Measurements from ENCODE around the gene SORBS1.
A peak's percentile ranks its signal among the peaks of the same experiment; 100 is the strongest.

SORBS1 gene

DNA sequence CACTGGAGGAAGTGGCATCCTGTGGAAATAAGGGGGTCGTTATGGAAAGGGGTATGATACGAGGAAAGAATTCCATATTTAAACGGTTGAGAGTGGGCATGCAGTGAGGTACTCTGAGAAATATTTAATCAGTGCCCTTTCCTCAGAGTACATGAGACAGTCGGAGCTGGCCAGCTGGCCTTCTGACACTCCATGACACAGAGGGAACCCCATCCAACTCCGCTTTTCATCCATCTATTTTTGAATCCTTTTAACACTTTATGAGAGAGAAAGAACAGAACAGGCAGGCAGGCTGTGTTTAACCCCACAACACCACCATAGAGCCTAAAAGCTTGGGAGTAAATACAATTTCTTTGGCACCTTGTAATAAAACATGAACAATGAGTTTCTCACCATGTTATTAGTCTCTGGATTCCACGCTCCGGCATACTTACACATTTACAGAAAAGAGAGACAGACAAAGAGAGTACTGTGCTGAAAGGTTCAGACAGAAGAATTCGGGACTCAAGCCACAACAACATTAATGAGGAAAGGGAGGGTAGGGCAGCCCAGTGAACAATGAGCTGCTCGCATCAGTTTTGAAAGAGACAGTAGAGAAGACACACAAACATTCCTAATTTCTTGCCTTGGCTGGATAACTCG lies 146.2 kb downstream of the SORBS1 start:
- FAIRE-seq, result no peak

DNA sequence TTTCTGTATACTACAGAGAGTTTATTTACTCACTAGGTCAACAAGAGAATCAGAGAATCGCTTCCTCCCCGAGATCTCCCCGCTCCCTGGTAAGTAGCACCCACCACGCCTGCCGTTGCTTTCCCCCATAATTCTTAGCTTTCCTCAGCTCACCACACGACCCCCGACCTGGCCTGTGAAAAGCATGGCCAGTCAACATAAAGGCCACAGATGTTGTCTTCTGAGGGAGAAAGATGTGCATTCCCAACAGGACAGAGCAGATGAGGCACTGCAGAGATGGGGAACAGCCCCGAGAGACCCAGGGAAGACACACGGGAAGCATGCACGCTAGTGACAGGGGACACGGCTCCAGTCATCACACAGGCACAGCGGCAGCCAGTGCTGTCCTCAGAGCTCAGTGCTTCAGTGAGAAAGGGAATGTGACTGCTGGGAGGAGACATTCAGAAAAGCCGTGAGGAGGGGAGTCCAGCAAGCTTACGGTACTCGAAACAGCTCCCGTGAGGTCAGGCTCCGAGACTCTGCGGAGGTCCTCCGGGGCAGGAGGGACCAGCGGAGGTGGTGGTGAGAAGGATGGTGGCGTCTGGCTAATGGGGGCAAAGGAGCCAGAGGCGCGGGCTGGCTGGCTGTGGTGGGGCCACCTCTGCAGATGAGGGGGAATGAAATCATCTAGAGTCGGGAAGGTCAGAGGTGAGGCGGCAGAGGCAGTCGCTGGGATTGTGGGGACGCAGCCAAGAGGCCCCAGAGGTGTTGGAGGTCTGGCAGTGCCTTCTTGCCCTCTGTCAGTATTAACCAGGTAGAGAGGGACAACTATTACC lies 146.9 kb downstream of the SORBS1 start:
- FAIRE-seq, result no peak
- DNase-seq (ENCODE audit: low spot score), result no peak

More for the DNA sequence above, 146.2 kb downstream of the SORBS1 start:
- DNase-seq (ENCODE audit: low spot score), result no peak

DNA sequence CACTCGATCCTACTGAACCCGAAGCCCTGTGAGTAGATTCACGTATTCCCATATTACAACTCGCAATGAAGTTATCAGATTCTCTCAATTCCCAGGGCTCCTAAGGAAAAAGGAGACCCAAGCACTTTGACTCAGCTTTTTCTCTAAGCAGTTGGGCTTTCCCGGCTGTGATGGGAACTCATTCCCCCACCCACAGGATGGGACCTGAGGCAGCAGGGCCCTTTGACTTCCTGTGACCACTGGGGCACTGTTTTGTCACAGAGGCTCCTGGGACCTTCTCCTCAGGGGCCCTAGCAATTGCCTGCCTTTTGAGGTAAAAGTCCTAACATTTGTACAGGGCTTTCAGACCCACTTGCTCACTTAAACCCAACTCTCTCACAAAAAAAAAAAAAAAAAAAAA lies 147.6 kb downstream of the SORBS1 start:
- FAIRE-seq, result no peak

GRCh38 chr10:95411635-95412034 lies 149.5 kb downstream of the SORBS1 start:
- FAIRE-seq, result no peak
- no peak for DNase-seq (ENCODE audit: low spot score)

More for the DNA sequence above, 147.6 kb downstream of the SORBS1 start:
- no peak for DNase-seq (ENCODE audit: low spot score)

- no peak for FAIRE-seq
- no peak for DNase-seq (ENCODE audit: low spot score)
These were observed 151.9 kb downstream of the SORBS1 start for GRCh38 chr10:95408983-95409873.

GRCh38 chr10:95408148-95408960 lies 152.8 kb downstream of the SORBS1 start:
- FAIRE-seq, result no peak

DNA sequence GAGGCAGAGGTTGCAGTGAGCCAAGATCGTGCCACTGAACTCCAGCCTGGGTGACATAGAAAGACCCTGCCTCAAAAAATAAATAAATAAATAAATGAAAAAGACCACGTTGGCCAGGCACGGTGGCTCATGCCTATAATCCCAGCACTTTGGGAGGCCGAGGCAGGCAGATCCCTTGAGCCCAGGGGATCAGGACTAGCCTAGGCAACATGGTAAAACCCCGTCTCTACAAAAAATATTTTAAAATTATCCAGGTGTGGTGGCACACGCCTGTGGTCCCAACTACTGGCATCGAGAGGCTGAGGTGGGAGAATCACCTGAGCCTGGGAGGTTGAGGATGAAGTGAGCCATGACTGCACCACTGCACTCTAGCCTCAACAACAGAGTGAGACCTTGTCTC lies 153.6 kb downstream of the SORBS1 start:
- DNase-seq (ENCODE audit: low spot score) (no peak), FAIRE-seq (no peak)

More at GRCh38 chr10:95408148-95408960, 152.8 kb downstream of the SORBS1 start:
- no peak for DNase-seq (ENCODE audit: low spot score)

- DNase-seq (ENCODE audit: low spot score), result peak; percentile 89
- peak; percentile 98 for FAIRE-seq
These were observed 154.4 kb downstream of the SORBS1 start for GRCh38 chr10:95406651-95407280.

- FAIRE-seq (no peak), DNase-seq (ENCODE audit: low spot score) (no peak)
These were observed 155.5 kb downstream of the SORBS1 start for GRCh38 chr10:95405655-95406054.

DNA sequence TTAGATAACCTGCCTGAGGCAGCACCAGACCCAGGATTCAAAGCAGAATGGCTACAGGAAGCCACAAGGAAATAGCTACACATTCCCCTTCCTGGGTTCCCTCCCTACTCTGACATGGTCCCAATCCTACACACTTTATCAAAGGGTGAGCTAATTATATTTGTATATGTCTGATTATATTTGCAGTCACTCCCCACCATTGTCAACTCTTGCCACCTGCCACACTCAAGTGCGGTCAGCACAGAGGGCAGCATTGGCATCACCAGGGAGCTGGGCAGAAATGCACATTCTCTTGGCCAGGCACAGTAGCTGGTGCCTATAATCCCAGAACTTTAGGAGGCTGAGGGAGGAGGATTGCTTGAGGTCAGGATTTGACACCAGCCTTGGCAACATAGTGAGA lies 156.3 kb downstream of the SORBS1 start:
- DNase-seq (ENCODE audit: low spot score) (no peak), FAIRE-seq (no peak)

DNA sequence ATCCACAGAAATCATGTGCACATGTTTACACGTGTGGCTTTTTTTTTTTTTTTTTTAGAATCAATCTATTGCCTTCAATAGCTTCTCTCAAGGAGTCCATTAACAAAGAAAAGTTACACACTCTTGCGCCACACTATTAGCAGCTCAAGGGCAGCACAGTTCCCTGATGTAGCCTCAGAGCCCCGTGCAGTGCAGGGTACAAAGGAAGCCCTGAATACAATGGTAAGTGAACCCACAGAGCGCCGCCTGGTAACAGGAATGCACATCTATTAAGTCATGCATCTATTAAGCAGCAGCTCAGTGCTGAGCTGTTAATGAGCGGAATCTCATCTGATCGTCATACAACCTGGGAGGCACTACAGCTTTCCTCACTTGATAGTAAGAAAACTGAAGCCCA lies 156.7 kb downstream of the SORBS1 start:
- no peak for DNase-seq (ENCODE audit: low spot score)
- no peak for FAIRE-seq

DNA sequence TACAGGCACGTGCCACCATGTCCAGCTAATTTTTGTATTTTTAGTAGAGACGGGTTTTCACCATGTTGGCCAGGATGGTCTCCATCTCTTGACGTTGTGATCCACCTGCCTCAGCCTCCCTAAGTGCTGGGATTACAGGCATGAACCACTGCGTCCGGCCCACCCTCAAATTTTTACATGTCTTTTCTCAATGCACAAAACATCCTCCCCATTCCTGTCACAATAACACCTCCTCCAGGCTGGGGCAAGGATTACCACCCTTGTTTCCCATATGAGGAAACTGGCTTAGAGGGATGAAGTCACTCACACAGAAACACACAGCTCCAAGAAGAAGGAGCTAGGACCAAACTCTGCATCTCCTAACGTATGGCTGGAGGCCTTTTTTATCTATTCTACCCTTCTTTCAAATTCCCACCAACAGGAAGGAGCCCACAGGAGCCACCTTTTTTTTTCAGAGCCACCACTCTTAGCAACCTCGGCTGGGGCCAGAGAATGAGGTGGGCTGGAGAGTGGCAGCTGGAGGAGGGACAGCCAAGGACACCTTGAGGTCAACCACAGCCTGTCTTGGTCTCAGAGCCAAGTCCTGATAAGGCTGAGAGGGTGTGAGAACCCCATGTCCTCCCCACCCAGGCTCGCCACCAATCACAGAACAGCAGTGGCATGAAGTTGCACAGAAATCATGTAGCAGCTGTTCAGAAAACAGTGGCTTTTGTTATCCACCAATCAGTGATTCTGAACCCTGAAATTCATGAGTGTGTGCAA lies 157.3 kb downstream of the SORBS1 start:
- FAIRE-seq (no peak), DNase-seq (ENCODE audit: low spot score) (no peak)

GRCh38 chr10:95401704-95402469 lies 159.3 kb downstream of the SORBS1 start:
- peak; percentile 5 for DNase-seq (ENCODE audit: low spot score)
- FAIRE-seq, result peak; percentile 7

DNA sequence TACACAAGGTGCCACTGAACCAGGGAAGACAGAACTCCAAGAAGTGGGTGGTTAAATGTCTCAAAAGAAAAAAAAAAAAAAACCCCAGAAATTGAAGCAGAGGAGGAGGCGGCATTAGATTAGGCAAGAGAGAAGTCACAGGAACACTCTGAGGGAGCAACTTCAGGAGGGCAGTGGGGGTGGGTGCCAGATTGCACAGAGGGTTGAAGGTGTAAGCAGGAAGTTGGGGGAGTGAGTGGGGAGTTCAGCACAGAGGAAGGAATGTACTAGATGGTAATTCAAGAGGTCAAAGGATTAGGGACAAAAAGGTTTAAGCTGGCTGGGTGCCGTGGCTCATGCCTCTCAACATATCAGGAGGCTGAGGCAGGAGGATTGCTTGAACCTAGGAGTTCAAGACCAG lies 160.4 kb downstream of the SORBS1 start:
- FAIRE-seq (no peak), DNase-seq (ENCODE audit: low spot score) (no peak)

GRCh38 chr10:95399183-95399582 lies 162.0 kb downstream of the SORBS1 start:
- no peak for DNase-seq (ENCODE audit: low spot score)
- no peak for FAIRE-seq

GRCh38 chr10:95397747-95398146 lies 163.4 kb downstream of the SORBS1 start:
- FAIRE-seq, result peak; percentile 51
- DNase-seq (ENCODE audit: low spot score), result peak; percentile 52

DNA sequence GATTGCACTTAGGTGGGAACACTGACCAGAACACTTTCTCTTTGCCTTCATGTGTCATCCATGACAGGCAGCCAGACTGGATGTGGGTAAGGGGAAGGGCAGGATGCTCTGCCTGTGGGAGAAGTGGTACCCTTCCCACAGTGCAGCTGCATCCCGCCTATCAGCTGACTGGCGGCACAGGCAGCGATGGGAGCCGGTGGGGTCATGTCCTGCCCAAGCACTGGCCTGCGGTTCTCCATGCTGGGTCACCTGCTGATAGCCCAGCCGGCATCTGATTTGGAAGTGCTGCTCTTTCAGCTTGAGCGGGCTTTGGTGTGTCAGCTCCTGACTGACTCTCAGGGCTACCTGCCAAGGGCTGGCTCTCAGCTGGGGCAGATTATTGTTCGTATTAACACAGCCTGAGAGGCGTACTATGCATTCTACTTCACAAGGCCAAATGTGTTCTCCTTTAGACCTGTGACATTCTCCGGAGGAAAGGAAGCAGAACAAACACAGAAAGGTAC lies 165.2 kb downstream of the SORBS1 start:
- peak; percentile 90 for FAIRE-seq
- peak; percentile 77 for DNase-seq (ENCODE audit: low spot score)

GRCh38 chr10:95394161-95394880 lies 166.8 kb downstream of the SORBS1 start:
- peak; percentile 93 for FAIRE-seq
- DNase-seq (ENCODE audit: low spot score), result peak; percentile 87
